HG03060 (cell line): ENCODE data around the gene RAB18.
"Not testable (repeated sequence)": the region's sequence is repeated elsewhere in the genome, so short reads cannot be mapped to it uniquely, and the experiment has no call there.

Experiments used
- ATAC-seq: cut with Tn5 transposase; IDR thresholded peaks from one replicate; pipeline ENCODE4 v1.9.1; 2021; ENCODE audit warnings: low read depth, moderate number of reproducible peaks; ENCODE audit not compliant: unreplicated experiment

Gene RAB18

DNA sequence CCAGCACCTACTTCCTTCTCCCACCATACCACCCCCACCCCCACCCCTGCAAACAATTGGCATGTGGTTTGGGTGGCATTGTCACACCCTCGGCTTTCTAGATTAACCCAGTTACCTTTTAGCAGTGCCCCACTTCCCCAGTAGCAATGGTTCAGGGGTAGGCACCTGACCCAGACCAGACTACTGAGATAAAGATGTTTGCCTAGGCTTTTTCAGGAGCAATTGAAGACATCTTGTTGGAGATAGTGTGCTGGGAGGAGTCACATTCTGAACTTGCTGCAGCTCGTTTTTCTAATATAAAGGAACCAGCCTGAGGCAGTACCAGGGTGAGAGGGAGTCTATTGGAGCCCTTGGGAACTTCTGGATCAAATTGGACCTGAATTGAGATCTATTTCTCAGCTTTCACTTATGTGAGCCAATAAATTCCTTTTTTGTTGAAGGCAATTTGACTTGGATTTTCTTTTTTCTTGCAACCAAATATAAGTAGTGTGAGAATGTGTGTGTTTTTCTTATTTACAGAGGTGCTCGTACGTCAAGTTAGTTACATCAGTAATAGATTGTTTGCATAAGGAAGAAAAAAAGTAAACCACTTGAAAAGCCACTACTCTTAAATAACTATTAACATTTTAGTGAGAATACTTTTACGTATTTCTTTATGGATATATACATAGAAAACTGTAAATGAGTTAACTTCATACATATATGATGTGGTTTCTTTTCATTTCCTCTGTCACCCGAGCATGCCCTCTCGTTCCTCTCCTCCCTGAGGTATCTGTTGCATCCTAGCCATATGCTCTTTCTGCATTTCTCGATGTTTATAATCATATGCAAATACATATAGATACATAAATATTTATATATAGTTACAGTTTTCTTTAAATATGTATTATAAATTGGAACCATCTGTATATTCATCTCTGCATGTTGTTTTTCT, 38.0 kb downstream of the RAB18 start:
- ATAC-seq = no peak

DNA sequence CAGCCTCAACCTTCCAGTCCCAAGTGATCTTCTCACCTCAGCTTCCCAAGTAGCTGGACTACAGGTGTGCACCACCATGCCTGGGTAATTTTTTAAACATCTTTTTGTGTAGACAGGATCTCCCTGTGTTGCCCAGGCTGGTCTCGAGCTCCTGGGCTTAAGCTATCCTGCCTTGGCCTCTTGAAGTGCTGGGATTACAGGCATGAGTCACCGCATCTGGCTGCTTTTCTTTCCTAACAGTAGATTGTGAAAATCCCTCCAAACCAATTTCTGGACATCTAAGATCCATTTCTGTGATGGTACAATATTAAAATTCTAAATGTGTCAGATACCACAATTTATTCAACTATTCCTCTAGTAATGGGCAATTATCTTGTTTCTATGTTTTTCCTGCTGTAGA, 38.7 kb downstream of the RAB18 start:
- no peak for ATAC-seq

DNA sequence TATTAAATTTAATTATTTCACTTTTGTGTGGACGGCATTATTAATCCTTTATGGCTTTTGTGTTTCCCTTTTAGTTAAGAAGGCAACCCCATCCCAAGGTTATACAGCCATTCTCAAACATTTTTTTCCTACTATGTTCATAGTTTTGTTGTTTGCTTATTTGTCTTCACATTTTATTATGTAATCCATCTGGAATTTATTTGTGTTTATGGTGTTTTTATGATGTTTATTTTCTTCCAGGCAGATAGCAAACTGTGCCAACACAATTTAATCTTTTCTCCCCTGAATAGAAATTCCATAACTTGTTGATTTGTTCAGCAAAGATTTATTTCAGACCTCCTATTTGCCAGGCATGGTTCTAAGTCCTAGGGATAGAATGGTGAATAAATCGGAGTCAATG, 42.9 kb downstream of the RAB18 start:
- ATAC-seq = no peak

DNA sequence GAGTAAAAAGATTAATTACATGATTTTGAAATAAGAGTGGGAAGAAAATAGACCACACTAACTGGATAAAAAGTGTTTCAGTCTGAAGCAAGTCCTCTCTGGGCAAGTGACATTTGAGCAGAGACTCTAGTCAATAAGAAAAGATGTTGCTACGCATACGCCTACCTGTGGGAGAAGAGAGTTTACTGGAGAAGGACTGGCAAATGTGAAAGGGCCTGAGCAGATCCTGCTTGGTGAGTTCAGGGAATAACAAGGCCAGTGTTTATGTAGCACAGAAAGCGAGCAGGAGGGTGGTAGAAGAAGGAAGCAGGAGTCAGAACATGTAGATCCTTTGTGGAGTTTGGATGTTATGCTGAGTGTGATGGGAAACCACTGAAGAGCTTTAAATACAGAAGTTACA, 43.4 kb downstream of the RAB18 start:
- no peak for ATAC-seq

DNA sequence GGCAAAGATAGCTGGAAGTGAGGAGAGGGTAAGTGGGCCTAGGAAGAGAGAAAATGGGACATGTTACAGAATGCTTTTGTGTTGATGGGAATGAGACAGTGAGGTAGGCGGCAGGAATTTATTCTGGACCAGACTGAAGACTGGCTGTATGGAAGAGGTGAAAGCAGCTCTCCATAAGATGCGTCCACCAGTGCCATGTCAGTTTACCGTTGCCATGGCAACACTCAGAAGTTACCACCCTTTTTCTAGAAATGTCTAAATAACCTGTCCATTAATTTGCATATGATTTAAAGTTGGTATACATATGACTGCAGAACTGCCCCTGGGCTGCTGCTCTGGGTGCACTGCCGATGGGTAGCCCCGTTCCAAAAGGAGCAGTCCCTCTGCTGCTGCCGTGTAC, 46.7 kb downstream of the RAB18 start:
- no peak for ATAC-seq

DNA sequence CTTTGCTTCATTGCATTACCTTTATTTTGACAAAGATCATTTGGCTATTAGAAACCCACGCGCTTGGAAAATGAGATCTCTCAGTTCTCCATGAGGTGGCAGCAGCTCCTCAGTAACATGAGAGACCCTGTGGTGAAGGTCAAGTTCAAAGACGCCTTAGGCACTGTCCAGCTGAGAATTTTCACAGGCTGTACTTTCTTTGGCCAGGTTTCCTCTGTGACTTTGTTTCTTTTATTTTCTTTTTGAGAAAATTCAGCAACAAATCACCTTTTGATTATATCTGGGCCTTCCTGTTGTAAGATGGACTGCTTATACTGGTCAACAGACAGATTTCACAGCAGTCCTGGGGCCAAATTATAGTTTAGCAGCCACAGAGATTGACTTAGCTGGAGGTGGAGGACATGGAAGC, 54.5 kb downstream of the RAB18 start:
- ATAC-seq = no peak

DNA sequence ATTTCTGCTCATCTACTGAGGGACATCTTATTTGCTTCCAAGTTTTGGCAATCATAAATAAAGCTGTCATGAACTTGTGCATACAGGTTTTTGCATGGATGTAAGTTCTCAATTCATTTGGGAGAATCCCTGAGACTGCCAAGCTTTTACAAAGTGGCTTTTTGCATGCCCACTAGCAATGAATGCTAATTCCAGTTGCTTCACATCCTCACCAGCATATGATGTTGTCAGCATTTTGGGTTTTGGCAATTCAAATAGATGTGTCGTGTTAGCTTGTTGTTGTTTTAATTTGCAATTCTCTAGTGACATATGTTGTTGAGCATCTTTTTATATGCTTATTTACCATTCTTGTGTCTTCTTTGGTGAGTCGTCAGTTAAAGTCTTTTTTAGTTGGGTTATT, 57.2 kb downstream of the RAB18 start:
- ATAC-seq = no peak

DNA sequence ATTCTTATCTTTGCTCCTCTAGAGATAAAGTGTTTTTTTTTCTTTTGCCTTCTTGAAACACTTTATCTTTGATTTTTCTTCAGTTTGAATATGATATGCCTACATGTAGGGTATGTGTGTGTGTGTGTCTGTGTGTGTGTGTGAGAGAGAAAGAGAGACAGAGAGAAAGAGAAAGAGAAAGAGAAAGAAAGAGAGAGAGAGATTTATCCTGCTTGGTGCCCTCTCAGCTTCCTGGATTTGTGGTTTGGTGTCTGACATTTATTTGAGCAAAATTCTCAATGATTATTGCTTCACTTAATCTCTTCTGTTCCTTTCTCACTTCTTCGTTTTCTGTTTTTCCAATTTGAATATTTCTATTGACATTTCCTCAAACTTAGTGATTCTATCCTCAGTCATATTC, 60.3 kb downstream of the RAB18 start:
- ATAC-seq = no peak

DNA sequence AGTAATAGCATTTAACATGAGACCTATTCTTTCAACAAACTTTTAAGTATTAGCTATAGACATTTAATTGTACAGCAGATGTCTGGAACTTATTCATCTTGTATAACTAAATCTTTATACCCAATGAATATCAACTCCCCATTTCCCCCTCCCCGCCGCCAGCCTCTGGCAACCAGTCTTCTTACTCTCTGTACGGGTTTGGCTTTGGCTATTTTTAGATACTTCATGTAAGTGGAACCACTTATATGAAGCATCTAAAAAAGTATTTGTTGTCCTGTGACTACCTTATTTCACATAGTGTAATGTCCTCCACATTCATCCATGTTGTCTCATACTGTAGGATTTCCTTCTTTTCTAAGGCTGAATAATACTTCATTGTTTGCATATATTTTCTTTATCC, 60.8 kb downstream of the RAB18 start:
- ATAC-seq = no peak

DNA sequence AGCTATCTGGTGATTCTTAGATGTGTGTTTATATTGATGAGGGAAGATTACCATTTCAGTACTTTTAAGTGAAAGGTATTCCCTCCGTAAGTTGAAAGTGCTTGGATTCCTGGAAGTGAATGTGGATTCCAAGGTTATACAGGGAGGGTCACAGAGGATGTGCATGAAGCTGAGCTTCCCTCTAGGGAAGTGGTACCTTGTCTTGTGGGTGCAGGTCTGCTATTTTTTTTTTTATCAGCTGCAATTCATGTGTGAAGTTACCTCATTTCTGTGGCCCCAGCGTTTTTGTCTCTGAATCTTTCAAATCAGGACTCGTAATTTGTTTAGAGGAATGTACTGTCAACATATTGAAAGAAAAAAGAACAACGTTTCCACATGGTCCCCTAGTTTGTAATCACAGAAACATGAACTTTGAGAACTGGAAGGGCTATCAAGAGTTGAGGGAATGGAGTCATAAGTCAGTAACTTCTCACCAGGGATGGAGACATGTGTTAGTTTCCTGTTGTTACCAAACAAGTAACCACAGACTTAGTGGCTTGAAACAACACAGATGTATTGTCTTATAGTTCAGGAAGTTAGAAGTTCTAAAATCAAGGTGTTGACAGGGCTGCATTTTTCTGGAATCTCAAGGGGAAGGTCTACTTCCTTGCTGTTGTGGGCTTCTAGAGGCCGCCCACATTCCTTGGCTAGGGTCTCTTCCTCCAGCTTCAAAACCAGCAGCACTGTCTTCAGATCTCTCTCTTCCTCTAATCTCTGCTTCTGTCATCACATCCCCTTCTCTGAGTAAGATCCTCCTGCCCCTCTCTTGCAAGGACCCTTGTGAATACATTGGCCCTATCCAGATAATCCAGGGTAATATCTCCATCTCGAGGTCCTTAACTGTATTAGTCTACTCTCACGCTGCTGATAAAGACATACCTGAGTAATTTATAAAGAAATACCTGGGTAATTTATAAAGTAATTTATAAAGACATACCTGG, 64.4 kb downstream of the RAB18 start:
- ATAC-seq = no peak

DNA sequence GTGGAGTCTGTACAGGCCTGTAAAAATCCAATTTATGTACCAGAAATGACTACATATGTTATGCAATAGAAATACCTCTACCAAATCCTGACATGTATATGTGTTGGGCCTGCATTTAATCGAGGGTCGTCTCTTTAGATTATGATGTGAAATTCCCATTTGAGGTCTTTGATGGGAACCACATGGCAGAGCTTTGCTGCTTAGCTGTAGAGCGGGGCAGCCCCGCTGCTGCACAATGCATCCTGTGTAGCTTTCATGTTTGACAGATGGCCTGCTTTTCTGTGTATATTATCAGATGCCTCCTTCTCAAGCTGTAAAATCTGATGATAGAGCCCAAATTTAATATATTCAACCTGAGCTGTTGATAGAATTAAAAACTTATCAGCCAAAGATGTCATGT, 65.8 kb downstream of the RAB18 start:
- ATAC-seq = no peak

DNA sequence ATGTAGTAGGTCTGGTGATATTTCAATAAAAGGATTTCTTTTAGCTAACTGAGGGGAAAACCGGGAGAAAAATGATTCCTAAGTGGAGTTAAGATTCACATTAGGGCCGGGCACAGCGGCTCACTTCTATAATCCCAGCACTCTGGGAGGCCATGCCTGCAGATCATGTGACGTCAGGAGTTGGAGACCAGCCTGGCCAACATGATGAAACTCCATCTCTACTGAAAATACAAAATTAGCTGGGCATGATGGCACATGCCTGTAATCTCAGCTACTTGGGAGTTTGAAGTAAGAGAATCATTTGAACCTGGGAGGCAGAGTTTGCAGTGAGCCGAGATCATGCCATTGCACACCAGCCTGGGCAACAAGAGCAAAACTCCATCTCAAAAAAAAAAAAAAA, 72.9 kb downstream of the RAB18 start:
- ATAC-seq = not testable (repeated sequence)

DNA sequence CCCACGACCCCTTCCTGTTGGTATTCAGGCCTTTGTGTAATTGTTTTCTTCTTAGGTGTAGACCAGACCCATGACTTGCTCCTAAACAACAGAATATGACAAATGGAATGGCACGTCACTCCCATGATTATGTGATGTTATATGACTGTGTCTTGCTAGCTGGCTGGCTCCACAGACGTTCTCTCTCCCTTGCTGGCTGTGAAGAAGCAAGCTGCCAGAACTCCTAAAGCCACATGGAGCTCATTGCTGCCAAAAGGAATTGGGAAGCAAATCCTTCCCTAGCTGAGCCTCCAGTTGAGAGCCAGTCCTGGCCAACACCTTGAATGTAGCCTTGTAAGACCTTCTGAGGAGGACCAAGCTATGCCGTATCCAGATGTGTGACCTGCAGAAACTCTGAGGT, 74.2 kb downstream of the RAB18 start:
- no peak for ATAC-seq

DNA sequence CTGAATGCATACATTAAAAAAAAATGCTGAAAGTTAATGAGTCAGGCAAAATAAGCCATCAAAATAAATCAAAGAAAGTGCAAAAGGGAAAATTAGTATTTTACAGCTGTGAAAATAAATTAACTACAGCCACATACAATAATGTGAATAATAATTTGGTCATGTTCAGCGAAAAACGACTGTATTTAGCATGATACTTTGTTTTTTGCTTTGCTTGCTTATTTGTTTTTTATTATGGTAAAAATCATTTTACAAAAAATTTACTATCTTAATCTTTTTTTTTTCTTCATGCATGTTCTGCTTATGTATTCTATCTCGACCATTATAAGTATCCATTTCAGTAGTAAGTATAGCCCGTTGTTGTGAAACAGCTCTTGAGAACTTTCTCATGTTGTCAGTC, 77.1 kb downstream of the RAB18 start:
- no peak for ATAC-seq

DNA sequence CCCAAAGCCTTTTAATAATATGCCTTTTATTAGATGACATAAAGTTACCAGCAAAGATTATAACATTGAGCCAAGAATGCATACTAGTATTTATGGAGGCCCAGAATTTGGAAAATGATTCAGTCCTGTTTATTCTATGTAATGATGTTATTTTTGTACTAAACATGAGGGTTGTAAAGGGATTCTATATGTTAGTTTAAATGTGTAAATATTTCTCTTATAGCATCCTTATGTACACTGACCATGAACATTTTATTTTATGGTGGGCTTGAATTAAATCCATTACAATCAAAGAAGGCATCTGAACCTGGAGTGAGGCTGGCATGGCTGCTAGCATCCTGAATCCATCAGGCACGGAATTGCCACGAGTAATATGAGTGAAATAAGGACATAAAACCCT, 80.2 kb downstream of the RAB18 start:
- no peak for ATAC-seq
